ENCODE measurements around the gene APOBEC3F. TPM values are rescaled to one million over a fixed set of nuclear protein-coding genes. Genes with fewer than 3 reads are reported as not detected.
"Not testable (repeated sequence)": the region's sequence is repeated elsewhere in the genome, so short reads cannot be mapped to it uniquely, and the experiment has no call there.

APOBEC3F gene
- total RNA-seq, 1 experiment from 2014 or later, result 4.7 TPM

DNA sequence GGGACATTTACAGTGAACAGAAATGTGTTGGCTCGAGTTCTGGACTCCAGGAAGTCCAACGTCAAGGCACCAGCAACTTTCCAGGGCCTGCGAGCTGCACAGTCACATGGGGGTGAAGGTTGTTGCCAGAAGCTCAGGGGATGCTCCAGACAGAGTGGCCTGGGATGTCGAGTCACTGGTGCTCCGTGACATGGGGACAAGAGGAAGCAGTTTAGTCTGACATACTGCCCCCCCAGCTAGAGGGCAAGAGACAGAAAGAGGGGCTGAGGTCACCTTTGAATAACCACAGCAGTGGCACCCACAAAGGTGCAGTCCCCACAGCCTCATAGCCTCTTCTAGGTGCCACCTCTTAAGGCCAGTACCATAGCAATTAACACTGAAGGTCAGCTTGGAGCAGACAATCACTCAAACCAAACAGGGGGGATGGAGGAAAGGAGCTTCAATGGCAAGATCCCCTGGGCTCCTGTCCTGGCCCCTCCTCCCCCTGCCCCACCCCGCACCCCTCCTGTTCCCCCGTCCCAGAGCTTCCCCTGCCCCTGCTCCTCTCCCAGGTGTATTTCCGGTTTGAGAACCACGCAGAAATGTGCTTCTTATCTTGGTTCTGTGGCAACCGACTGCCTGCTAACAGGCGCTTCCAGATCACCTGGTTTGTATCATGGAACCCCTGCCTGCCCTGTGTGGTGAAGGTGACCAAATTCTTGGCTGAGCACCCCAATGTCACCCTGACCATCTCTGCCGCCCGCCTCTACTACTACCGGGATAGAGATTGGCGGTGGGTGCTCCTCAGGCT, 15.9 kb upstream of the APOBEC3F start:
- no peak for DNase-seq (ENCODE audit: low spot score)
- in situ Hi-C loops (cut with HindIII; ENCODE audit: low sequenced_read_pairs), result no loop called here

GRCh38 chr22:39026509-39027150, 14.0 kb upstream of the APOBEC3F start:
- in situ Hi-C loops (cut with HindIII; ENCODE audit: low sequenced_read_pairs), result no loop called here
- DNase-seq (ENCODE audit: low spot score), result no peak

GRCh38 chr22:39027717-39028116, 12.9 kb upstream of the APOBEC3F start:
- DNase-seq (ENCODE audit: low spot score), result no peak
- in situ Hi-C loops (cut with HindIII; ENCODE audit: low sequenced_read_pairs), result no loop called here

DNA sequence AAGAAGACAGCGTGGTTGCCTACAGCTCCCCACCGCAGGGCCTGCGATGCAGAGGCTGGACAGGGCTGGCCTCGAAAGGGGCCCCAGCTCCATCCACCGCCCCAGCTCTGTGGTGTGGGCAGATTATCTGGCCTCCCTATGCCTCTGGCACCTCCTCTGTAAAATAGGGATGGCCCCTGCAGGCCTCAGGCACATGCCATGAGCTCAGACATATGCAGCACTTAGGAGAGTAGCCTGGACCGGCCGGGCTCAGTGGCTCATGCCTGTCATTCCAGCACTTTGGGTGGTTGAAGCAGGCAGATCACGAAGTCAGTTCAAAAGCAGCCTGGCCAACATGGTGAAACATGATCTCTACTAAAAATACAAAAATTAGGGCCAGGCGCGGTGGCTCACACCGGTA, 12.4 kb upstream of the APOBEC3F start:
- in situ Hi-C loops (cut with HindIII; ENCODE audit: low sequenced_read_pairs), result no loop called here
- DNase-seq (ENCODE audit: low spot score), result no peak

DNA sequence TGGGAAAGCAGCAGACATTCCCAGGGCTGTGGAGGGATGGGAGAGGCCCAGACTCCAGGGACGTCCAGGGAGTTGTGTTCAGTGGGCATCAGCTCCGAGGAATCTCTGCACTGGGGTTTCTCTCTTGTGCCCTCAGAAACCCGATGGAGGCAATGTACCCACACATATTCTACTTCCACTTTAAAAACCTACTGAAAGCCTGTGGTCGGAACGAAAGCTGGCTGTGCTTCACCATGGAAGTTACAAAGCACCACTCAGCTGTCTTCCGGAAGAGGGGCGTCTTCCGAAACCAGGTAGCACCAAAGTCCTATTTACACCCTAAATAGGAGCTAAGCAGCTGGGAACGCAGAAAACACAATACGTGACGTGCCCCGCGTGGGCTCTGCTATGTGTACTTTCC, 11.4 kb upstream of the APOBEC3F start:
- DNase-seq (ENCODE audit: low spot score), result no peak
- in situ Hi-C loops (cut with HindIII; ENCODE audit: low sequenced_read_pairs), result no loop called here

DNA sequence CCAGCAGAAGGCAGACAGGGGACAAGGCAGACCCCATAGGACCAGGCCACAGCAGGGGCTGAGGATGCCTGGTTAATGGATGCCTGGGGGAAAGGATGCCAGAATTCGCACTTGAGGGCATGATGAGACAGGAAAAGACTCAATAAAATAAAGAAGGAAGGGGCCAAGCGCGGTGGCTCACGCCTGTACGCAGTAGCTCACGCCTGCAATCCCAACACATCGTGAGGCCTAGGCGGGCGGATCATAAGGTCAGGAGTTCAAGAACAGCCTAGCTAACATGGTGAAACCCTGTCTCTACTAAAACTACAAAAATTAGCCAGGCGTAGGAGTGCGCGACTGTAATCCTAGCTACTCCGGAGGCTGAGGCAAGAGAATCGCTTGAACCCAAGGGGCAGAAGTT, 10.0 kb upstream of the APOBEC3F start:
- in situ Hi-C loops (cut with HindIII; ENCODE audit: low sequenced_read_pairs), result no loop called here
- DNase-seq (ENCODE audit: low spot score), result no peak

- in situ Hi-C loops (cut with HindIII; ENCODE audit: low sequenced_read_pairs); DNase-seq (ENCODE audit: low spot score): not testable (repeated sequence)
Measured at GRCh38 chr22:39031434-39032295, 9.0 kb upstream of the APOBEC3F start.

GRCh38 chr22:39037071-39037470, 3.6 kb upstream of the APOBEC3F start:
- DNase-seq (ENCODE audit: low spot score); in situ Hi-C loops (cut with HindIII; ENCODE audit: low sequenced_read_pairs): not testable (repeated sequence)

GRCh38 chr22:39039306-39040126, 1.1 kb upstream of the APOBEC3F start:
- in situ Hi-C loops (cut with HindIII; ENCODE audit: low sequenced_read_pairs), result no loop called here
- no peak for DNase-seq (ENCODE audit: low spot score)

DNA sequence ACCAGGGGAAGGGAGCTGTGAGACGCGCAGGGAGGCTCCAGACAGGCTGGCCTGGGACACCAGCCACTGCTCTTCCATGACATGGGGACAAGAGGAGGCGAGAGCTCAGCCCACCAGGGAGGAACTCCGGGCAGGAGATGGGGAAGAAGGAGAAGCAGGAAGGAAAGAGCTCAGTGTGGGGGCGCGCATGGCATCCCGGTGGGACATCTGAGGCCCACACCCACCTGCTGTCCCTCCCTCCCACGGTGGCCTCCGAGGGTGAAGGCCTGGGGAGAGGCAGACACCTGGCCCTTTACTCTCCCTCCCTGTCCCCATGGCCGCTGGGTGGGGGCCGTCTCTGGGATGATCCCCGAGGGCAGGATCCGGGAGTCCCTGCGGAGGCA, 518 bp upstream of the APOBEC3F start:
- DNase-seq (ENCODE audit: low spot score); in situ Hi-C loops (cut with HindIII; ENCODE audit: low sequenced_read_pairs): not testable (repeated sequence)

GRCh38 chr22:39041908-39042307, 1.2 kb downstream of the APOBEC3F start:
- no peak for DNase-seq (ENCODE audit: low spot score)
- in situ Hi-C loops (cut with HindIII; ENCODE audit: low sequenced_read_pairs), result no loop called here

GRCh38 chr22:39043063-39043462, 2.4 kb downstream of the APOBEC3F start:
- DNase-seq (ENCODE audit: low spot score); in situ Hi-C loops (cut with HindIII; ENCODE audit: low sequenced_read_pairs): not testable (repeated sequence)

- not testable (repeated sequence) for DNase-seq (ENCODE audit: low spot score)
Measured at GRCh38 chr22:39045136-39045535, 4.5 kb downstream of the APOBEC3F start.

GRCh38 chr22:39049486-39049885, 8.8 kb downstream of the APOBEC3F start:
- in situ Hi-C loops (cut with HindIII; ENCODE audit: low sequenced_read_pairs), result not testable (repeated sequence)

More at GRCh38 chr22:39045136-39045535, 4.5 kb downstream of the APOBEC3F start:
- in situ Hi-C loops (cut with HindIII; ENCODE audit: low sequenced_read_pairs), result not testable (repeated sequence)

GRCh38 chr22:39051844-39052495, 11.3 kb downstream of the APOBEC3F start:
- DNase-seq (ENCODE audit: low spot score), result not testable (repeated sequence)

More at GRCh38 chr22:39049486-39049885, 8.8 kb downstream of the APOBEC3F start:
- DNase-seq (ENCODE audit: low spot score), result not testable (repeated sequence)

GRCh38 chr22:39055658-39056057, 15.0 kb downstream of the APOBEC3F start:
- in situ Hi-C loops (cut with HindIII; ENCODE audit: low sequenced_read_pairs), result no loop called here
- no peak for DNase-seq (ENCODE audit: low spot score)

More at GRCh38 chr22:39051844-39052495, 11.3 kb downstream of the APOBEC3F start:
- in situ Hi-C loops (cut with HindIII; ENCODE audit: low sequenced_read_pairs), result not testable (repeated sequence)

- in situ Hi-C loops (cut with HindIII; ENCODE audit: low sequenced_read_pairs); DNase-seq (ENCODE audit: low spot score): not testable (repeated sequence)
Measured at GRCh38 chr22:39061290-39061689, 20.6 kb downstream of the APOBEC3F start.

DNA sequence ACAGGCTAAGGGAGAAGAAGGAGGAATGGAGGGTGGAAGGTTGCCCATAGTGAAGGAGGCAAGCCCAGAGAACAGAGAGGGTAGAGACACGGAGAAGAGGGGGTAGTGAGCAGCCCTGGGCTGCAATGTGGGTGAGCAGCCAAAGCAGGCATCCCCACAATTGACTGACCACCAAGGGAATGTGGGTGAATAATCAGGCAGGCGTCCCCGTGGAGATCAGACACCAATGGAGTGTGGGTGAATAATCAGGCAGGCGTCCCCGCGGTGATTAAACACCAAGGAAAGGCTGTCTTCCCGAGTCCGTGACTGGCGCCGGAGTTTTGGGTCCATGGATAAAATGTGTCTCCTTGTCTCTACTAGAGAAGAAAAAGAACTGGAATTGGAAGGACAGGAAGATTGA, 21.3 kb downstream of the APOBEC3F start:
- in situ Hi-C loops (cut with HindIII; ENCODE audit: low sequenced_read_pairs); DNase-seq (ENCODE audit: low spot score): not testable (repeated sequence)

All from G401 (cell line).